Bronchial epithelial cell (primary cell): Measurements from ENCODE around the gene LRFN3. TPM values are rescaled to one million over a fixed set of nuclear protein-coding genes. Genes with fewer than 3 reads are reported as not detected.

Experiments used
- DNase-seq: peaks from one replicate; pipeline ENCODE4 v3.0.0-alpha.2; 2010; ENCODE audit warnings: low read depth
- FAIRE-seq: peaks from 2 replicates; lab custom pipeline; 2011; peaks lifted over from hg19 to GRCh38; lab: Jason Lieb, UNC
- H3K27me3 ChIP-seq: 2 replicates; pipeline ENCODE4 v1.5.1; 2011; ENCODE audit warnings: low read length; ENCODE audit not compliant: control insufficient read depth, insufficient read depth
- H3K36me3 ChIP-seq: 2 replicates; pipeline ENCODE4 v1.5.1; 2011; ENCODE audit warnings: low read length; ENCODE audit not compliant: control insufficient read depth, insufficient read depth
- H3K4me3 ChIP-seq: 2 replicates; pipeline ENCODE4 v1.5.1; 2011; ENCODE audit warnings: mild to moderate bottlenecking, low read depth, low read length, control low read depth
- total RNA-seq: library from RNA; depleted of rRNA; stranded (reverse); fragments of >200 nt; gene quantifications from 2 replicates; pipeline ENCODE4 v1.2.1, GENCODE V29; 2014
- TF ChIP-seq, protein P1 (sequence below): IDR thresholded peaks from 2 replicates; pipeline ENCODE4 v1.5.1; 2011; ENCODE audit warnings: mild to moderate bottlenecking, moderate library complexity, low read length, control low read depth, inconsistent platforms; ENCODE audit not compliant: insufficient read depth, severe bottlenecking

The LRFN3 gene
- total RNA-seq, 1 donor from 2014 or later = 0.79 TPM

DNA sequence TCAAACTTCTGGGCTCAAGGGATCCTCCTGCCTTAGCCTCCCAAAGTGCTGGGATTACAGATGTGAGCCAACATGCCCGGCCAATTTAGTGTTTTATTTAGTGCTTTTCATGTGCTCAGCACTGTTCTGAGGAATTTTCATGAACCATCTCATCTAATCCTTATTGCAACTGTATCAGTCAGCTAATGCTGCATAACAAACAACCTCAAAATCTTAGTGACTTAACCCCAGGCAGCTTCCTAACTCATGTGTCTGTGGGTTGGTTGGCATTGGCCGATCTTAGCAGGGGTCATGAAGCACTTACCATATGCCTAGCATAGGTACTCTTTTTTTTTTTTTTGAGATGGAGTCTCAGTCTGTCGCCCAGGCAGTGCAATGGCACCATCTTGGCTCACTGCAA is 52.6 kb downstream of the LRFN3 start:
- Histone ChIP-seq H3K36me3 (no peaks in the 10 kb centered on the region), H3K27me3 (peaks cover 3% of the 10 kb centered on the region), H3K4me3 (no peak overlapping the region)
- FAIRE-seq (no peak), DNase-seq (no peak)
- TF ChIP-seq, protein P1, sequence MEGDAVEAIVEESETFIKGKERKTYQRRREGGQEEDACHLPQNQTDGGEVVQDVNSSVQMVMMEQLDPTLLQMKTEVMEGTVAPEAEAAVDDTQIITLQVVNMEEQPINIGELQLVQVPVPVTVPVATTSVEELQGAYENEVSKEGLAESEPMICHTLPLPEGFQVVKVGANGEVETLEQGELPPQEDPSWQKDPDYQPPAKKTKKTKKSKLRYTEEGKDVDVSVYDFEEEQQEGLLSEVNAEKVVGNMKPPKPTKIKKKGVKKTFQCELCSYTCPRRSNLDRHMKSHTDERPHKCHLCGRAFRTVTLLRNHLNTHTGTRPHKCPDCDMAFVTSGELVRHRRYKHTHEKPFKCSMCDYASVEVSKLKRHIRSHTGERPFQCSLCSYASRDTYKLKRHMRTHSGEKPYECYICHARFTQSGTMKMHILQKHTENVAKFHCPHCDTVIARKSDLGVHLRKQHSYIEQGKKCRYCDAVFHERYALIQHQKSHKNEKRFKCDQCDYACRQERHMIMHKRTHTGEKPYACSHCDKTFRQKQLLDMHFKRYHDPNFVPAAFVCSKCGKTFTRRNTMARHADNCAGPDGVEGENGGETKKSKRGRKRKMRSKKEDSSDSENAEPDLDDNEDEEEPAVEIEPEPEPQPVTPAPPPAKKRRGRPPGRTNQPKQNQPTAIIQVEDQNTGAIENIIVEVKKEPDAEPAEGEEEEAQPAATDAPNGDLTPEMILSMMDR = no peak

DNA sequence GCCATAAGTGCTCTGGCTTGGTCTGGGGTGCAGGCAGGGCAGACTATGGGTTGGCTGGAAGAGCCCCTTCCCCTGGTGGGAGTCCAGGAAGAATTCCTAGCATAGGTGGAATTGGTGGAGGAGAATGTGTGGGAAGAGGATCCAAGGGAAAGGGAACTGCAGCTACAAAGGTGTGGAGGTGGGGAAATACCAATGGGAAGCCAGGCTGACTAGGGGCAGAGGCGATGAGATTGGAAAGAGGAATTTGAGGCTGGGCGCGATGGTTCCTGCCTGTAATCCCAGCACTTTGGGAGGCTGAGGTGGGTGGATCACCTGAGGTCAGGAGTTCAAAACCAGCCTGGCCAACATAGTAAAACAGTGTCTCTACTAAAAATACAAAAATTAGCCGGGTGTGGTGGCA is 54.0 kb downstream of the LRFN3 start:
- no peak for DNase-seq
- TF ChIP-seq, protein P1 = no peak
- Histone ChIP-seq H3K36me3 (no peaks in the 10 kb centered on the region), H3K4me3 (no peak overlapping the region), H3K27me3 (peaks cover 3% of the 10 kb centered on the region)
- no peak for FAIRE-seq

DNA sequence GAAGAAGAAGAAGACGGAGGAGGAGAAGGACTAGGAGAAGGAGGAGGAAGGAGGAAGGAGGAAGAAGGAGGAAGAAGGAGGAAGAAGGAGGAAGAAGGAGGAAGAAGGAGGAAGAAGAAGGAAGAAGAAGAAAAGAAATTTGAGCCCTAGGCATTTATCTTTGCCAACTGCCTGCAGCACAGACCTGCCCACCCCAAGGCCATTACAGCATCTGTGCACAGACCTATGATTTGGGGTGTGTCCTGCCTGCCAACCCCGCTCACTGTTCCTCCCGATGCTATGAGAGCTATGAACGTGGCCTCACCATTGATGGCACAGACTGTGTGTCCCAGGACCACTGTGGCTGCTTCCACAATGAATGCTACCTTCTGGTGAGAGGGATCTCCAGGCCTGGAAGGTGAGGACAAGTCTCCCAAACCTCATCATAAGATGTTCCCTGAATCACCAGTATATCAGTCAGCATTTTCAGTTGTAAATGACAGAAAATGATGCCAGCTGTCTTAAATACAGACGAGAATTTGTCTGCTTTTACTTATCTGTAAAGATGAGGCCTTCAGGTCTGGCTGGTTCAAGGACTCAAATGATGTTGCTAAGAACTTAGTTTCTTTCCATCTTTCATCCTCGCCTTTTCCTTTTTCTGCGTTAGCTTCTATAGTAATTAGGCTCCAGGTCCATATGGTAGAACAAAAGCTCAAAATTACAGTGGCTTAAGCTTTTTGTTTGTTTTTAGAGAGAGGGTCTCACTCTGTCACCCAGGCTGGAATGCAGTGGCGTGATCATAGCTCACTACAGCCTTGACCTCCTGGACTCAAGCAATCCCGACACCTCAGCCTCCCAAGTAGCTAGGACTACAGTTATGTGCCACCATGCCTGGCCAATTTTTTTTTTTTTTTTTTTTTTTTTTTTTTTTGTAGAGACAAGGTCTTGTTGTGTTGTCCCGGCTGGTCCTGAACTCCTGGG is 54.9 kb downstream of the LRFN3 start:
- Histone ChIP-seq H3K27me3 (peaks cover 3% of the 10 kb centered on the region), H3K36me3 (no peaks in the 10 kb centered on the region), H3K4me3 (no peak overlapping the region)
- TF ChIP-seq, protein P1 = no peak
- no peak for FAIRE-seq
- DNase-seq = no peak

DNA sequence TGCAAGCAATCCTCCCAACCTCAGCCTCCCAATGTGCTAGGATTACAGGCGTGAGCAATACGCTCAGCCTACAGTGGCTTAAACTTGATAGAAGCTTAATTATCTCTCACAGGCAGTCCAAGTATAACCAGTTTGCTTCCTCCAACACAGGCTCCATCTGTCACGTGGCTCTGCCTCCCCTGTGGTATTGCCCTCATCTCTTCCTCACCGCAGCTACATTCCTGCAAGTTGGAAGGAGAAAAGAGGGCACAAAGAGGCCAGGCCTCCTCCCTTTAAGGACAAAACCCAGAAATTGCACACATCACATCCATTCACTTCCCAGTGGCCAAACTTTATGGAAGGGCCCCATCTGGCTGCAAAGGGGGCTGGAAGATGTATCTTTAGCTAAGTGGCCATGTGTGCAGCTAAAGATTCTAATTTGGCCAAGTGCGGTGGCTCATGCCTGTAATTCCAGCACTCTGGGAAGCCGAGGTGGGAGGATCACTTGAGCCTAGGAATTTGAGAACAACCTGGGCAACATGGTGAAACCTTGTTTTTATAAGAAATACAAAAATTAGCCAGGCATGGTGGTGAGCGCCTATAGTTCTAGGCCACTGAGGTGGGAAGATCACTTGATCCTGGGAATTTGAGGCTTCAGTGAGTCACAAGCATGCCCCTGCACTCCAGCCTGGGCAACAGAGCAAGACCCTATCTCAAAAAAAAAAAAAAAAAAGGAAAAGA is 55.7 kb downstream of the LRFN3 start:
- H3K36me3 ChIP-seq = no peaks in the 10 kb centered on the region
- no peak overlapping the region for H3K4me3 ChIP-seq
- DNase-seq (no peak), FAIRE-seq (no peak)
- H3K27me3 ChIP-seq = peaks cover under 1% of the 10 kb centered on the region
- TF ChIP-seq, protein P1 = no peak

DNA sequence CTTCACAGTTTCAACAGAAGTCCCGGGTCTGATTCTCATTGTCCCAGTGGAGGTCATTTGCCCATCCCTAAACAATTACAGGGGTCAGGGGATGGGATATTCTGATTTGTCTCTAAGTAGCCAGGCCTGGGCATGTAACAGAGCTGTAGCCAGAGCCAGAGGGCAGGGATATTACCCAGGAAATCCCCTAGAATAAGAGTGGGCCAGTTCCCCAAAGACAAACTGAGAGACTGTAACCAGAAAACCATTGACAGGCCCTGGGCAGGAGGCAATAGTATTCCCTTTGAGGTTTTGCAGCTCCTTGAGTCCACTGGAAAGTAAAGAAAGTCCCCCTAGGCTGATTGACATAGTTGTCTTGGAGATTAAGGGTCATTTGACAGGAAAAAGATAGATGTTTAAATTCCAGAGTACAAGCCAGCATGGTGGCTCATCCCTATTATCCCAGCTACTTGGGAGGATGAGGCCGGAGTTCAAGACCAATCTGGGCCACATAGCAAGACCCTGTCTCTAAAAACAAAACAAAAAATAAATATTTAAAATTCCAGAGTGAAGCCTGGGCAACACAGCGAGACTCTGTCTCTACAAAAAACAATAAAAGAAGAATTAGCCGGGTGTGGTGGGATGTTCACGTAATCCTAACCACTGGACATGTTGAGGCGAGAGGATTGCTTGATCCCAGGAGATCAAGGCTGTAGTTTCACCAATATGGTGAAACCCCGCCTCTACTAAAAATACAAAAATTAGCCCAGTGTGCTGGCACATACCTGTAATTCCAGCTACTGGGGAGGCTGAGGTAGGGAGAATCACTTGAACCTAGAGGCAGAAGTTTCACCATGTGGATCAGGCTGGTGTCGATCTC is 57.0 kb downstream of the LRFN3 start:
- DNase-seq (peak; percentile 71), FAIRE-seq (no peak)

More for the DNA sequence above, 57.0 kb downstream of the LRFN3 start:
- Histone ChIP-seq H3K4me3 (no peak overlapping the region), H3K27me3 (no peaks in the 10 kb centered on the region), H3K36me3 (peaks cover 1% of the 10 kb centered on the region)
- TF ChIP-seq, protein P1 = no peak
